IMR-90 (cell line): Measurements from ENCODE around the gene RIMS1. TPM values are rescaled to one million over a fixed set of nuclear protein-coding genes. Genes with fewer than 3 reads are reported as not detected.

Source experiments
- ATAC-seq: fragments of 200-7000 bp; cut with Tn5 transposase; 2 replicates; pipeline ENCODE4 v1.9.1; 2020; ENCODE audit warnings: low read depth, mild to moderate bottlenecking, moderate library complexity
- BruUV-seq: library from RNA; stranded (reverse); fragments of 400-500 nt; replicated peaks from 2 replicates; lab custom pipeline; 2021; lab: Mats Ljungman, UMichigan
- CTCF ChIA-PET: fragments of 300-600 bp; formaldehyde crosslinking; extraction: SDS; loops from one replicate; lab custom pipeline; 2021; ENCODE audit warnings: antibody characterized with exemption; lab: Yijun Ruan, JAX
- POLR2A ChIA-PET: fragments of 300-600 bp; sonication (Branson Sonifier 250); formaldehyde crosslinking; loops from one replicate; lab custom pipeline; 2022; ENCODE audit warnings: antibody characterized with exemption; ENCODE audit not compliant: unreplicated experiment; lab: Charles Lee
- DNase-seq: peaks from one replicate; pipeline ENCODE4 v3.0.0; 2013
- H2AFZ ChIP-seq: replicated peaks from 2 replicates; pipeline ENCODE3; 2013; ENCODE audit warnings: low read length, mild to moderate bottlenecking; ENCODE audit not compliant: poor library complexity
- H2AK5ac ChIP-seq: 2 replicates; pipeline ENCODE4 v1.6.1; 2013; ENCODE audit warnings: low read depth, low read length, inconsistent platforms
- H2AK9ac ChIP-seq: replicated peaks from 2 replicates; pipeline ENCODE3; 2013; ENCODE audit warnings: mild to moderate bottlenecking, low read depth, low read length, moderate library complexity; ENCODE audit not compliant: poor library complexity
- H2BK120ac ChIP-seq: 2 replicates; pipeline ENCODE4 v1.6.1; 2013; ENCODE audit warnings: low read depth, low read length, inconsistent platforms
- H2BK15ac ChIP-seq: 3 replicates; pipeline ENCODE4 v1.6.1; 2013; ENCODE audit warnings: low read depth, low read length, inconsistent platforms
- H2BK20ac ChIP-seq: 2 replicates; pipeline ENCODE4 v1.6.1; 2013; ENCODE audit warnings: low read depth, mild to moderate bottlenecking, inconsistent platforms, low read length, moderate library complexity
- H2BK5ac ChIP-seq: 2 replicates; pipeline ENCODE4 v1.6.1; 2013; ENCODE audit warnings: mild to moderate bottlenecking, low read depth, low read length, inconsistent platforms; ENCODE audit not compliant: poor library complexity, severe bottlenecking
- H3K14ac ChIP-seq: replicated peaks from 2 replicates; pipeline ENCODE4 v1.6.1; 2013; ENCODE audit warnings: low read depth, low read length, inconsistent platforms
- H3K18ac ChIP-seq: 2 replicates; pipeline ENCODE4 v1.6.1; 2013; ENCODE audit warnings: low read depth, low read length, control low read depth
- H3K23ac ChIP-seq: 2 replicates; pipeline ENCODE4 v1.6.1; 2013; ENCODE audit warnings: low read depth, low read length, inconsistent platforms
- H3K27ac ChIP-seq: 2 replicates; pipeline ENCODE4 v1.5.1; 2013; ENCODE audit warnings: mild to moderate bottlenecking, control low read depth, low read length; ENCODE audit not compliant: insufficient read depth
- H3K27me3 ChIP-seq: 2 replicates; pipeline ENCODE4 v1.6.1; 2013; ENCODE audit warnings: low read length; ENCODE audit not compliant: control insufficient read depth, insufficient read depth
- H3K36me3 ChIP-seq: 2 replicates; pipeline ENCODE4 v1.6.1; 2013; ENCODE audit warnings: low read length, mixed read lengths; ENCODE audit not compliant: control insufficient read depth, insufficient read depth
- H3K4ac ChIP-seq: 2 replicates; pipeline ENCODE4 v1.6.1; 2013; ENCODE audit warnings: low read depth, low read length, inconsistent platforms
- H3K4me1 ChIP-seq: 2 replicates; pipeline ENCODE4 v1.6.1; 2013; ENCODE audit warnings: low read length, mixed read lengths; ENCODE audit not compliant: control insufficient read depth, insufficient read depth
- H3K4me2 ChIP-seq: 2 replicates; pipeline ENCODE4 v1.6.1; 2013; ENCODE audit warnings: low read depth, mild to moderate bottlenecking, control low read depth, low read length, moderate library complexity
- H3K4me3 ChIP-seq: 2 replicates; pipeline ENCODE4 v1.5.1; 2013; ENCODE audit warnings: low read depth, mild to moderate bottlenecking, control low read depth, low read length, moderate library complexity; ENCODE audit not compliant: insufficient read depth
- H3K56ac ChIP-seq: 2 replicates; pipeline ENCODE4 v1.6.1; 2013; ENCODE audit warnings: low read length, inconsistent platforms; ENCODE audit not compliant: insufficient read depth; ENCODE audit errors: extremely low read depth
- H3K79me1 ChIP-seq, 2 experiments: 2 replicates each; pipeline ENCODE4 v1.6.1; 2013; ENCODE audit warnings: low read length in 2 of 2, inconsistent platforms in 1 of 2, low read depth in 1 of 2
- H3K9ac ChIP-seq: 2 replicates; pipeline ENCODE4 v1.6.1; 2013; ENCODE audit warnings: low read depth, low read length, control low read depth
- H3K9me1 ChIP-seq: 2 replicates; pipeline ENCODE4 v1.6.1; 2013; ENCODE audit warnings: low read length, inconsistent platforms; ENCODE audit not compliant: insufficient read depth
- H3K9me3 ChIP-seq: 2 replicates; pipeline ENCODE4 v1.6.1; 2013; ENCODE audit warnings: low read length; ENCODE audit not compliant: control insufficient read depth, insufficient read depth
- H4K20me1 ChIP-seq: 2 replicates; pipeline ENCODE4 v1.6.1; 2013; ENCODE audit warnings: low read length, inconsistent platforms; ENCODE audit not compliant: insufficient read depth
- H4K5ac ChIP-seq: 2 replicates; pipeline ENCODE4 v1.6.1; 2013; ENCODE audit warnings: mild to moderate bottlenecking, low read depth, low read length, control low read depth
- H4K8ac ChIP-seq, 2 experiments: 2 replicates each; pipeline ENCODE4 v1.6.1; 2013; ENCODE audit warnings: low read depth in 2 of 2, low read length in 2 of 2, control low read depth in 1 of 2, inconsistent platforms in 1 of 2
- H4K91ac ChIP-seq: 2 replicates; pipeline ENCODE4 v1.6.1; 2013; ENCODE audit warnings: low read depth, low read length, inconsistent platforms; ENCODE audit not compliant: insufficient read depth
- BHLHE40 ChIP-seq: fragments of 150-350 bp; IDR thresholded peaks from 2 replicates; pipeline ENCODE4 v1.6.1; 2016; ENCODE audit warnings: mild to moderate bottlenecking, low read depth, low read length
- CEBPB ChIP-seq: IDR thresholded peaks from 2 replicates; pipeline ENCODE4 v1.6.1; 2012; ENCODE audit warnings: low read depth, low read length, improper control_type of control experiment
- CHD1 ChIP-seq: IDR thresholded peaks from 2 replicates; pipeline ENCODE4 v1.6.1; 2012; ENCODE audit warnings: low read depth, low read length, improper control_type of control experiment
- FOS ChIP-seq: fragments of 150-350 bp; IDR thresholded peaks from 2 replicates; pipeline ENCODE4 v1.6.1; 2016; ENCODE audit warnings: low read depth, low read length
- MAFK ChIP-seq: IDR thresholded peaks from 2 replicates; pipeline ENCODE4 v1.6.1; 2012; ENCODE audit warnings: low read depth, low read length, improper control_type of control experiment
- MAZ ChIP-seq: IDR thresholded peaks from 2 replicates; pipeline ENCODE4 v1.6.1; 2012; ENCODE audit warnings: low read depth, mild to moderate bottlenecking, low read length, improper control_type of control experiment, moderate library complexity, borderline replicate concordance
- MXI1 ChIP-seq: IDR thresholded peaks from 2 replicates; pipeline ENCODE4 v1.6.1; 2012; ENCODE audit warnings: low read depth, mild to moderate bottlenecking, low read length, moderate library complexity, borderline replicate concordance
- NFE2L2 ChIP-seq: fragments of 150-350 bp; IDR thresholded peaks from 2 replicates; pipeline ENCODE4 v1.6.1; 2016; ENCODE audit warnings: low read depth, mild to moderate bottlenecking, low read length
- POLR2A ChIP-seq: IDR thresholded peaks from 2 replicates; pipeline ENCODE4 v1.6.1; 2012; ENCODE audit warnings: mild to moderate bottlenecking, low read depth, low read length
- RAD21 ChIP-seq: IDR thresholded peaks from 2 replicates; pipeline ENCODE4 v1.6.1; 2012; ENCODE audit warnings: low read length, improper control_type of control experiment
- RCOR1 ChIP-seq: IDR thresholded peaks from 2 replicates; pipeline ENCODE4 v1.6.1; 2012; ENCODE audit warnings: mild to moderate bottlenecking, low read length, improper control_type of control experiment; ENCODE audit not compliant: insufficient replicate concordance
- RFX5 ChIP-seq: IDR thresholded peaks from 2 replicates; pipeline ENCODE4 v1.8.0; 2012; ENCODE audit warnings: low read depth, mild to moderate bottlenecking, low read length, moderate library complexity
- SMC3 ChIP-seq: fragments of 150-350 bp; IDR thresholded peaks from 2 replicates; pipeline ENCODE4 v1.6.1; 2016; ENCODE audit warnings: low read depth, mild to moderate bottlenecking, antibody characterized with exemption, low read length, moderate library complexity
- USF2 ChIP-seq: fragments of 150-350 bp; IDR thresholded peaks from 2 replicates; pipeline ENCODE4 v1.6.1; 2017; ENCODE audit warnings: mild to moderate bottlenecking, antibody characterized with exemption, low read length, low read depth
- WGBS, 2 experiments: methylation state at CpG; one replicate each; pipeline versions ENCODE4 v1.1.5 to v1.1.7; 2013; ENCODE audit warnings: missing lambda C conversion rate in 2 of 2; ENCODE audit not compliant: insufficient read length in 1 of 2; ENCODE audit errors: extremely low coverage in 2 of 2; 5-methylcytosine and 5-hydroxymethylcytosine counted together
- dilution Hi-C: fragments of 300-500 bp; cut with HindIII; formaldehyde crosslinking; loops from one replicate; pipeline ENCODE4 v1.14.3; 2018; ENCODE audit warnings: low sequenced_read_pairs; ENCODE audit not compliant: unreplicated experiment
- in situ Hi-C: fragments of 300-500 bp; cut with MboI; formaldehyde crosslinking; loops from 3 replicates; pipeline ENCODE4 v1.14.3; 2019; ENCODE audit warnings: low sequenced_read_pairs, inconsistent platforms, mixed read lengths
- intact Hi-C: fragments of 100-400 bp; cut with micrococcal nuclease; formaldehyde crosslinking; loops from 2 replicates; pipeline ENCODE4 v1.10.0; 2022
- polyA plus RNA-seq, 3 experiments: library from polyadenylated mRNA; depleted of rRNA; stranded (reverse); fragments of >200 nt; gene quantifications; 2 replicates each; pipeline ENCODE4 v1.2.3, GENCODE V29; 2012; ENCODE audit warnings: low replicate concordance in 1 of 3
- total RNA-seq: library from RNA; depleted of rRNA; stranded (reverse); fragments of >200 nt; gene quantifications from 2 replicates; pipeline ENCODE4 v1.2.3, GENCODE V29; 2012
- TF ChIP-seq, protein P1 (sequence below): conservative IDR thresholded peaks from 2 replicates; pipeline ENCODE4 v1.5.1; 2012; ENCODE audit warnings: mild to moderate bottlenecking, low read depth, low read length, improper control_type of control experiment
- TF ChIP-seq, protein P2 (sequence below): fragments of 150-350 bp; IDR thresholded peaks from 2 replicates; pipeline ENCODE4 v1.6.1; 2016; ENCODE audit warnings: low read depth, mild to moderate bottlenecking, low read length, moderate library complexity, borderline replicate concordance

The RIMS1 gene
- total and polyA plus RNA-seq, 2 of the 4 experiments (the other 2 are of a cell fraction), result 0.44 to 3.8 TPM

DNA sequence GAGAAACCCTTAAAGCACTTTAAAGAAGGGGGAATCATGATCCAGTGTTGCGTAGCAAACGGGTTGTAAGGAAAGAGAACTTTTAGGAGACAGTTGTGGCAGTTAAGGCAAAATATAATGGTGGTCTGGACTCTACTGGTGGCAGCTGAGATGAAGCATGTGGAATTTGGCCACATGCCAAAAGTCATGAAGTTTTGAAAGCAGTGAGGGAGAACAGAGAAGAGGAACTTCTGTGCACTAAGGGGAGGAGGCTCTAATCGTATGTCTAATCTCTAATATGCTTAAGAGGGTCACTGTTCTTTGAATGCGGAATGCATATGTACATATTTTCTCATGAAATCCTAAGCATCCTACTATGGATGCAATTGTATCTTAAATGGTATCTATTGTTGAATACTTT, 91.5 kb downstream of the RIMS1 start:
- no peak overlapping the region for H2BK20ac ChIP-seq
- no peaks in the 10 kb centered on the region for H3K27me3 ChIP-seq
- DNase-seq (no peak), ATAC-seq (no peak)
- no peak overlapping the region for H4K8ac ChIP-seq
- ChIA-PET POLR2A (no interaction called here), CTCF (no interaction called here)
- TF ChIP-seq RAD21 (no peak), RFX5 (no peak), USF2 (no peak), NFE2L2 (no peak), CHD1 (no peak), SMC3 (no peak), RCOR1 (no peak), CEBPB (no peak), BHLHE40 (no peak), MAFK (no peak), MAZ (no peak), MXI1 (no peak), FOS (no peak), POLR2A (no peak)
- TF ChIP-seq, protein P1, sequence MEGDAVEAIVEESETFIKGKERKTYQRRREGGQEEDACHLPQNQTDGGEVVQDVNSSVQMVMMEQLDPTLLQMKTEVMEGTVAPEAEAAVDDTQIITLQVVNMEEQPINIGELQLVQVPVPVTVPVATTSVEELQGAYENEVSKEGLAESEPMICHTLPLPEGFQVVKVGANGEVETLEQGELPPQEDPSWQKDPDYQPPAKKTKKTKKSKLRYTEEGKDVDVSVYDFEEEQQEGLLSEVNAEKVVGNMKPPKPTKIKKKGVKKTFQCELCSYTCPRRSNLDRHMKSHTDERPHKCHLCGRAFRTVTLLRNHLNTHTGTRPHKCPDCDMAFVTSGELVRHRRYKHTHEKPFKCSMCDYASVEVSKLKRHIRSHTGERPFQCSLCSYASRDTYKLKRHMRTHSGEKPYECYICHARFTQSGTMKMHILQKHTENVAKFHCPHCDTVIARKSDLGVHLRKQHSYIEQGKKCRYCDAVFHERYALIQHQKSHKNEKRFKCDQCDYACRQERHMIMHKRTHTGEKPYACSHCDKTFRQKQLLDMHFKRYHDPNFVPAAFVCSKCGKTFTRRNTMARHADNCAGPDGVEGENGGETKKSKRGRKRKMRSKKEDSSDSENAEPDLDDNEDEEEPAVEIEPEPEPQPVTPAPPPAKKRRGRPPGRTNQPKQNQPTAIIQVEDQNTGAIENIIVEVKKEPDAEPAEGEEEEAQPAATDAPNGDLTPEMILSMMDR, result no peak
- TF ChIP-seq, protein P2, sequence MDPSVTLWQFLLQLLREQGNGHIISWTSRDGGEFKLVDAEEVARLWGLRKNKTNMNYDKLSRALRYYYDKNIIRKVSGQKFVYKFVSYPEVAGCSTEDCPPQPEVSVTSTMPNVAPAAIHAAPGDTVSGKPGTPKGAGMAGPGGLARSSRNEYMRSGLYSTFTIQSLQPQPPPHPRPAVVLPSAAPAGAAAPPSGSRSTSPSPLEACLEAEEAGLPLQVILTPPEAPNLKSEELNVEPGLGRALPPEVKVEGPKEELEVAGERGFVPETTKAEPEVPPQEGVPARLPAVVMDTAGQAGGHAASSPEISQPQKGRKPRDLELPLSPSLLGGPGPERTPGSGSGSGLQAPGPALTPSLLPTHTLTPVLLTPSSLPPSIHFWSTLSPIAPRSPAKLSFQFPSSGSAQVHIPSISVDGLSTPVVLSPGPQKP, result no peak
- no peaks in the 10 kb centered on the region for H3K79me1 ChIP-seq
- H3K9me1 ChIP-seq, result no peaks in the 10 kb centered on the region
- no peak overlapping the region for H2AFZ ChIP-seq
- no peaks in the 10 kb centered on the region for H3K9me3 ChIP-seq
- H4K91ac ChIP-seq, result no peak overlapping the region
- no peak overlapping the region for H2BK5ac ChIP-seq
- intact Hi-C loops, result no loop called here
- H3K27ac ChIP-seq, result no peak overlapping the region
- H3K9ac ChIP-seq, result no peak overlapping the region
- no peak overlapping the region for H2AK9ac ChIP-seq
- no TSS peak for BruUV-seq
- H3K18ac ChIP-seq, result no peak overlapping the region
- H3K36me3 ChIP-seq, result no peaks in the 10 kb centered on the region
- H3K4me1 ChIP-seq, result no peaks in the 10 kb centered on the region
- in situ Hi-C loops, result no loop called here
- no peak overlapping the region for H4K5ac ChIP-seq
- H3K56ac ChIP-seq, result no peak overlapping the region
- H3K4me2 ChIP-seq, result no peak overlapping the region
- no peak overlapping the region for H3K23ac ChIP-seq
- WGBS, 2 experiments, result 67% methylated on average over 2 of the region's 4 CpGs; no CpG with 5 or more reads in 1 of the 2 experiments
- dilution Hi-C loops, result no loop called here
- no peak overlapping the region for H2AK5ac ChIP-seq
- no peak overlapping the region for H3K14ac ChIP-seq
- H3K4me3 ChIP-seq, result no peak overlapping the region
- H4K20me1 ChIP-seq, result no peaks in the 10 kb centered on the region
- no peak overlapping the region for H2BK15ac ChIP-seq
- H2BK120ac ChIP-seq, result no peak overlapping the region
- no peak overlapping the region for H3K4ac ChIP-seq
